Sciatic nerve (tissue), 2 donors: ENCODE measurements around the gene CTXN3. TPM values are rescaled to one million over a fixed set of nuclear protein-coding genes. Genes with fewer than 3 reads are reported as not detected.

Source experiments
- ATAC-seq: fragments of 200-7000 bp; cut with Tn5 transposase; one replicate; pipeline ENCODE4 v1.9.1; 2020; ENCODE audit warnings: mild to moderate bottlenecking, moderate library complexity
- DNase-seq: peaks from one replicate; pipeline ENCODE4 v3.0.0-alpha.2; 2020; ENCODE audit warnings: low spot score
- intact Hi-C: fragments of 100-400 bp; cut with DNase I; formaldehyde crosslinking; loops from one replicate; pipeline ENCODE4 v1.14.2; 2022
- total RNA-seq: library from RNA; stranded (reverse); fragmentation: NEBNext Ultra II Directional; extraction: Animal tissue kit (Norgen Biotek cat#: 25700); gene quantifications from one replicate; pipeline ENCODE4 v1.2.1, GENCODE V29; 2021
- donor health status: DM: no; HTN: no; CAD: no.
- donor health status: DM: no; HTN: no; CAD: no.

The CTXN3 gene
- not detected for total RNA-seq

- ATAC-seq = no peak
- no peak for DNase-seq
- intact Hi-C loops = no loop called here
These were observed at the start of gene CTXN3 for GRCh38 chr5:127649018-127649439. CTXN3 (plus strand) TSS chr5:127649082; CDS start chr5:127657522, 8,440 bp downstream.

GRCh38 chr5:127599320-127599719 lies 49.6 kb upstream of the CTXN3 start:
- no peak for DNase-seq
- peak; percentile 62 for ATAC-seq
- intact Hi-C loops = no loop called here

GRCh38 chr5:127599847-127600246 lies 49.0 kb upstream of the CTXN3 start:
- ATAC-seq (peak; percentile 69), DNase-seq (no peak)
- intact Hi-C loops = no loop called here

GRCh38 chr5:127601111-127601510 lies 47.8 kb upstream of the CTXN3 start:
- intact Hi-C loops = no loop called here
- DNase-seq = no peak
- ATAC-seq = no peak

GRCh38 chr5:127601601-127602000 lies 47.3 kb upstream of the CTXN3 start:
- no peak for ATAC-seq
- intact Hi-C loops = no loop called here
- DNase-seq = no peak

- ATAC-seq (no peak), DNase-seq (no peak)
- intact Hi-C loops = no loop called here
These were observed 46.4 kb upstream of the CTXN3 start for GRCh38 chr5:127602481-127602880.

GRCh38 chr5:127602896-127603844 lies 45.7 kb upstream of the CTXN3 start:
- DNase-seq = no peak
- intact Hi-C loops = no loop called here
- no peak for ATAC-seq

- intact Hi-C loops = no loop called here
- ATAC-seq = no peak
These were observed 40.7 kb upstream of the CTXN3 start for GRCh38 chr5:127608077-127608660.

GRCh38 chr5:127609011-127609410 lies 39.9 kb upstream of the CTXN3 start:
- ATAC-seq = no peak
- no peak for DNase-seq
- intact Hi-C loops = no loop called here

More at GRCh38 chr5:127608077-127608660, 40.7 kb upstream of the CTXN3 start:
- no peak for DNase-seq

- ATAC-seq (no peak), DNase-seq (no peak)
- intact Hi-C loops = no loop called here
These were observed 38.9 kb upstream of the CTXN3 start for GRCh38 chr5:127609957-127610356.

GRCh38 chr5:127612441-127613141 lies 36.3 kb upstream of the CTXN3 start:
- no peak for ATAC-seq

GRCh38 chr5:127615916-127616315 lies 33.0 kb upstream of the CTXN3 start:
- intact Hi-C loops = no loop called here
- DNase-seq (no peak), ATAC-seq (peak; percentile 70)

More at GRCh38 chr5:127612441-127613141, 36.3 kb upstream of the CTXN3 start:
- DNase-seq = no peak
- intact Hi-C loops = no loop called here

GRCh38 chr5:127619908-127620479 lies 28.9 kb upstream of the CTXN3 start:
- ATAC-seq (no peak), DNase-seq (no peak)
- intact Hi-C loops = no loop called here

GRCh38 chr5:127621601-127622325 lies 27.1 kb upstream of the CTXN3 start:
- ATAC-seq (no peak), DNase-seq (no peak)
- intact Hi-C loops = no loop called here

GRCh38 chr5:127634007-127634406 lies 14.9 kb upstream of the CTXN3 start:
- DNase-seq (no peak), ATAC-seq (no peak)
- intact Hi-C loops = no loop called here

GRCh38 chr5:127639828-127640227 lies 9.1 kb upstream of the CTXN3 start:
- no peak for ATAC-seq
- intact Hi-C loops = no loop called here
- no peak for DNase-seq

GRCh38 chr5:127642949-127643348 lies 5.9 kb upstream of the CTXN3 start:
- DNase-seq = no peak
- intact Hi-C loops = no loop called here
- no peak for ATAC-seq

GRCh38 chr5:127643607-127644006 lies 5.3 kb upstream of the CTXN3 start:
- ATAC-seq (no peak), DNase-seq (no peak)
- intact Hi-C loops = no loop called here

GRCh38 chr5:127645300-127645726 lies 3.6 kb upstream of the CTXN3 start:
- ATAC-seq (no peak), DNase-seq (no peak)
- intact Hi-C loops = no loop called here
